ENCODE data around the gene BLOC1S4.

The BLOC1S4 gene

GRCh38 chr4:6692379-6692778, 23.6 kb upstream of the BLOC1S4 start:
- no peak for FAIRE-seq

- FAIRE-seq = no peak
Measured at GRCh38 chr4:6692806-6693205, 23.2 kb upstream of the BLOC1S4 start.

GRCh38 chr4:6693231-6694176, 22.5 kb upstream of the BLOC1S4 start, which contains the start of gene S100P:
S100P (plus strand) TSS chr4:6693878; CDS start chr4:6693933, 55 bp downstream.
- FAIRE-seq = no peak

GRCh38 chr4:6694177-6694901, 21.6 kb upstream of the BLOC1S4 start:
- FAIRE-seq = no peak

- no peak for FAIRE-seq
Measured at GRCh38 chr4:6695660-6696610, 20.0 kb upstream of the BLOC1S4 start.

GRCh38 chr4:6696611-6697010, 19.4 kb upstream of the BLOC1S4 start:
- no peak for FAIRE-seq

- FAIRE-seq = no peak
Measured at GRCh38 chr4:6697131-6697530, 18.8 kb upstream of the BLOC1S4 start.

- FAIRE-seq = no peak
Measured at GRCh38 chr4:6699388-6699787, 16.6 kb upstream of the BLOC1S4 start.

GRCh38 chr4:6699903-6700302, 16.1 kb upstream of the BLOC1S4 start:
- FAIRE-seq = no peak

GRCh38 chr4:6701371-6701770, 14.6 kb upstream of the BLOC1S4 start:
- FAIRE-seq = no peak

- no peak for FAIRE-seq
Measured at GRCh38 chr4:6702761-6703160, 13.2 kb upstream of the BLOC1S4 start.

GRCh38 chr4:6703786-6704185, 12.2 kb upstream of the BLOC1S4 start:
- no peak for FAIRE-seq

GRCh38 chr4:6705646-6706045, 10.3 kb upstream of the BLOC1S4 start:
- FAIRE-seq = no peak

- no peak for FAIRE-seq
Measured at GRCh38 chr4:6706173-6706572, 9.8 kb upstream of the BLOC1S4 start.

GRCh38 chr4:6709230-6710114, 6.5 kb upstream of the BLOC1S4 start, which contains the start of gene MRFAP1L1:
MRFAP1L1 (minus strand) TSS chr4:6709865; CDS start chr4:6709629, 236 bp downstream.
- FAIRE-seq = peak; percentile 85

- FAIRE-seq = no peak
Measured at GRCh38 chr4:6710282-6710681, 5.7 kb upstream of the BLOC1S4 start.

- no peak for FAIRE-seq
Measured at GRCh38 chr4:6710996-6711395, 5.0 kb upstream of the BLOC1S4 start.

- no peak for FAIRE-seq
Measured at GRCh38 chr4:6714954-6715353, 1.0 kb upstream of the BLOC1S4 start.

- no peak for FAIRE-seq
Measured at GRCh38 chr4:6715704-6716017, 313 bp upstream of the BLOC1S4 start.

GRCh38 chr4:6716958-6717655, 1.1 kb downstream of the BLOC1S4 start:
- no peak for FAIRE-seq
